A549 (cell line): ENCODE data around the gene TUBA8. TPM values are rescaled to one million over a fixed set of nuclear protein-coding genes. Genes with fewer than 3 reads are reported as not detected.
A peak's percentile ranks its signal among the peaks of the same experiment; 100 is the strongest.

ENCODE experiments used
- ATAC-seq, 2 experiments: fragments of 200-7000 bp in 1 of 2; fragments of >200 bp in 1 of 2; cut with Nextera tagmentation in 1 of 2; cut with Tn5 transposase in 1 of 2; 3 replicates each; pipeline versions ENCODE4 v1.8.0 to v1.9.1; 2018 to 2020; ENCODE audit warnings: mild to moderate bottlenecking in 1 of 2, moderate library complexity in 1 of 2
- CTCF ChIA-PET: fragments of 300-600 bp; sonication (Branson Sonifier 250); formaldehyde crosslinking; extraction: SDS; loops from one replicate; lab custom pipeline; 2021; ENCODE audit warnings: antibody characterized with exemption, inconsistent platforms; lab: Yijun Ruan, JAX
- POLR2A ChIA-PET: fragments of 350-600 bp; formaldehyde crosslinking; extraction: SDS; loops from one replicate; lab custom pipeline; 2021; ENCODE audit warnings: antibody characterized with exemption, inconsistent platforms; lab: Yijun Ruan, JAX
- DNase-seq, 2 experiments: peaks; one replicate each; pipeline versions ENCODE4 v3.0.0 to v3.0.0-alpha.2; 2011 to 2016; ENCODE audit warnings: low read depth in 1 of 2, low spot score in 1 of 2
- FAIRE-seq: peaks from 2 replicates; lab custom pipeline; 2011; peaks lifted over from hg19 to GRCh38; lab: Jason Lieb, UNC
- H3K27ac ChIP-seq, 2 experiments: fragments of >200 bp; sonication (Bioruptor Twin); formaldehyde crosslinking; 3 replicates each; pipeline ENCODE4 v1.5.1; 2016 to 2017
- H3K4me1 ChIP-seq: fragments of >200 bp; sonication (Bioruptor Twin); formaldehyde crosslinking; 3 replicates; pipeline ENCODE4 v1.6.1; 2016
- H3K4me2 ChIP-seq: fragments of >200 bp; sonication (Bioruptor Twin); formaldehyde crosslinking; 3 replicates; pipeline ENCODE4 v1.6.1; 2016
- H3K4me3 ChIP-seq: fragments of >200 bp; sonication (Bioruptor Twin); formaldehyde crosslinking; 3 replicates; pipeline ENCODE4 v1.5.1; 2016
- H3K9me3 ChIP-seq: fragments of >200 bp; sonication (Bioruptor Twin); formaldehyde crosslinking; 3 replicates; pipeline ENCODE4 v1.6.1; 2016
- CHD4 ChIP-seq: fragments of 200-600 bp; sonication (generic); IDR thresholded peaks from 2 replicates; pipeline ENCODE4 v1.6.1; 2016; ENCODE audit warnings: antibody characterized with exemption, mild to moderate bottlenecking, borderline replicate concordance
- FOXS1 ChIP-seq: fragments of 250-450 bp; sonication (Bioruptor Pico); IDR thresholded peaks from 2 replicates; pipeline ENCODE4 v1.5.0; 2020; ENCODE audit warnings: mild to moderate bottlenecking, moderate library complexity
- GATA3 ChIP-seq: IDR thresholded peaks from 2 replicates; pipeline ENCODE4 v1.6.1; 2012; ENCODE audit warnings: borderline replicate concordance
- HOXA7 ChIP-seq: fragments of 250-450 bp; sonication (Bioruptor Pico); IDR thresholded peaks from 2 replicates; pipeline ENCODE4 v1.5.0; 2020; ENCODE audit warnings: mild to moderate bottlenecking, moderate library complexity
- HOXB13 ChIP-seq: fragments of 250-450 bp; sonication (Bioruptor Pico); IDR thresholded peaks from 2 replicates; pipeline ENCODE4 v1.5.0; 2020; ENCODE audit warnings: low read depth, mild to moderate bottlenecking, moderate library complexity
- JUNB ChIP-seq: fragments of >200 bp; sonication (Bioruptor Twin); formaldehyde crosslinking; IDR thresholded peaks from 2 replicates; pipeline ENCODE4 v1.6.1; 2016
- KDM1A ChIP-seq: fragments of 200-600 bp; sonication (generic); IDR thresholded peaks from 2 replicates; pipeline ENCODE4 v1.6.1; 2016; ENCODE audit warnings: low read depth, mild to moderate bottlenecking
- MAFK ChIP-seq: fragments of 450-650 bp; IDR thresholded peaks from 2 replicates; pipeline ENCODE4 v1.6.1; 2014; ENCODE audit not compliant: partially characterized antibody
- NFE2L2 ChIP-seq: fragments of 150-350 bp; conservative IDR thresholded peaks from 2 replicates; pipeline ENCODE4 v1.6.1; 2014; ENCODE audit warnings: low read length
- RNF2 ChIP-seq: fragments of 200-600 bp; sonication (generic); IDR thresholded peaks from 2 replicates; pipeline ENCODE4 v1.6.1; 2016; ENCODE audit warnings: low read depth, mild to moderate bottlenecking, antibody characterized with exemption, moderate library complexity, borderline replicate concordance
- SMC3 ChIP-seq: fragments of >200 bp; sonication (Bioruptor Twin); formaldehyde crosslinking; IDR thresholded peaks from 3 replicates; pipeline ENCODE4 v1.6.1; 2018; ENCODE audit warnings: inconsistent platforms
- ZSCAN20 ChIP-seq: fragments of 250-450 bp; sonication (Bioruptor Pico); IDR thresholded peaks from 2 replicates; pipeline ENCODE4 v1.8.0; 2022; ENCODE audit warnings: mild to moderate bottlenecking, moderate library complexity
- WGBS: methylation state at CpG from one replicate; pipeline ENCODE4 v1.1.6; 2017; ENCODE audit errors: missing lambda C conversion rate; 5-methylcytosine and 5-hydroxymethylcytosine counted together
- polyA plus RNA-seq, 4 experiments: library from polyadenylated mRNA; depleted of rRNA in 3 of 4; stranded (reverse); fragments of >200 nt; fragmentation: RNase III in 1 of 4; extraction: RNeasy Plus Mini Kit Qiagen cat#74134 plus additional on column Dnase treatment in 1 of 4; gene quantifications; 2 replicates in 3 of 4; 3 replicates in 1 of 4; pipeline ENCODE4 v1.2.3, GENCODE V29; 2011 to 2017
- TF ChIP-seq, protein P1 (sequence below): fragments of 450-650 bp; IDR thresholded peaks from 2 replicates; pipeline ENCODE4 v1.6.1; 2014; ENCODE audit warnings: antibody characterized with exemption
- TF ChIP-seq, protein P2 (sequence below): IDR thresholded peaks from 2 replicates; pipeline ENCODE4 v1.6.1; 2012; ENCODE audit warnings: low read depth, borderline replicate concordance
- TF ChIP-seq, protein P3 (sequence below): fragments of 200-600 bp; sonication (generic); IDR thresholded peaks from 2 replicates; pipeline ENCODE4 v1.6.1; 2016; ENCODE audit warnings: antibody characterized with exemption, mild to moderate bottlenecking, moderate library complexity

TUBA8 gene
- polyA plus RNA-seq, 2 of the 4 experiments (the other 2 are of a cell fraction): 0.13 to 0.66 TPM

DNA sequence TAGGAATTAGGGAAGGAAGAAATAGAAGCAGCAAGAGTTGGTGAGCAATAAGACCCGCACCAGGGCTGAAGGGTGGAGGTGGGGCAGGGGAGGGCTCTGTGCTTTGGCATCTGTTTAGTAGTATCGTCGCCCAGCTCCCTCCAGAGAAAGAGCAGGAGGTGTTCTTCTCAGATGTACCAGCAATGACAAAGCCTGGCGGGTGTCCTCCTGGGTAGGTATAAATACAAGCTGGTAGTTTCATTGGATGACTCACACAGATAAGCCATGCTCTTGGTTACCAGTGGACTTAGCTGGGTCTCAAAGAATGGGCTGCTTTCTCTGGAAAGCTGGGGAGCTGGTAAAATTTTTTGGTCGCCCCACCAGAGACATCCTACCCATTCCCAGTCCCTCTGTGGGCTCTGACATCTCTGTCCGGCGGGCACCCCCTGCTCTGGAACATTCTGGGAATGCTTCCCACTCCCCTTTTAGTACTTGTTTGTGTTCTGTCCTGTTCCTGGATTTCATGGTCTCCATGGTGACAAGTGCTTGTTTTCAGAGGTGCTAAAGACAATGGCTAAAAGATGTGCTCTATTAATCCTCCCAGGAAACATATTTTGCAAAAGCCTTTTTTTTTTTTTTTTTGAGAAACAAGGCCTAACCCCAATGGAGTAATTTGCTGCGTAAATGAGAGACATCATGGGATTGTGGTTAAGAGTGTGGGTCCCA is 15.4 kb upstream of the TUBA8 start:
- no peak overlapping the region for H3K4me2 ChIP-seq
- no peaks in the 10 kb centered on the region for H3K9me3 ChIP-seq
- 98% methylated on average over 8 of the region's 8 CpGs for WGBS
- DNase-seq: peak in 1 of 2 experiments; percentile 13
- FAIRE-seq: no peak
- H3K27ac ChIP-seq: no peak overlapping the region
- CTCF ChIA-PET: interaction anchor here (0.6 to 10.7 kb wide), 2 partner anchors 191 to 265 kb away, joined by 3 to 45 read pairs; no protein-coding TSS in a partner anchor
- ATAC-seq: no peak
- TF ChIP-seq ZSCAN20 (CRISPR knock-in tag) (no peak), JUNB (no peak), SMC3 (no peak)
- TF ChIP-seq, protein P1, sequence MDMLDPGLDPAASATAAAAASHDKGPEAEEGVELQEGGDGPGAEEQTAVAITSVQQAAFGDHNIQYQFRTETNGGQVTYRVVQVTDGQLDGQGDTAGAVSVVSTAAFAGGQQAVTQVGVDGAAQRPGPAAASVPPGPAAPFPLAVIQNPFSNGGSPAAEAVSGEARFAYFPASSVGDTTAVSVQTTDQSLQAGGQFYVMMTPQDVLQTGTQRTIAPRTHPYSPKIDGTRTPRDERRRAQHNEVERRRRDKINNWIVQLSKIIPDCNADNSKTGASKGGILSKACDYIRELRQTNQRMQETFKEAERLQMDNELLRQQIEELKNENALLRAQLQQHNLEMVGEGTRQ: no peak
- no peak overlapping the region for H3K4me3 ChIP-seq
- POLR2A ChIA-PET: no interaction called here
- peaks cover 18% of the 10 kb centered on the region for H3K4me1 ChIP-seq

DNA sequence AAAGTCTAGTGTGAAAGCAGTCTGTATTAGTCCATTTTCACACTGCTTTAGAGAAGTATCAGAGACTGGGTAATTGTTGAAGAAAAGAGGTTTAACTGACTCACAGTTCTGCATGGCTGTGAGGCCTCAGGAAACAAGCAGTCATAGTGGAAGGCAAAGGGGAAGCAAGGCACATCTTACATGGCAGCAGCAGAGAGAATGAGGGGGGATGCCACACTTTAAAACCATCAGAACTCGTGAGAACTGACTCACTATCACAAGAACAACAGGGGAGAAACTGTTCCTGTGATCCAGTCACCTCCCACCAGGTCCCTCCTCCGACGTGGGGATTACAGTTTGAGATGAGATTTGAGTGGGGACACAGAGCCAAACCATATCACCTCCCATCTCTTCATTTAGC is 13.8 kb upstream of the TUBA8 start:
- TF ChIP-seq SMC3 (no peak), GATA3 (no peak), CHD4 (no peak), HOXB13 (CRISPR knock-in tag) (no peak), KDM1A (no peak), RNF2 (no peak), ZSCAN20 (CRISPR knock-in tag) (no peak), FOXS1 (CRISPR knock-in tag) (no peak), HOXA7 (CRISPR knock-in tag) (no peak)
- TF ChIP-seq, protein P2, sequence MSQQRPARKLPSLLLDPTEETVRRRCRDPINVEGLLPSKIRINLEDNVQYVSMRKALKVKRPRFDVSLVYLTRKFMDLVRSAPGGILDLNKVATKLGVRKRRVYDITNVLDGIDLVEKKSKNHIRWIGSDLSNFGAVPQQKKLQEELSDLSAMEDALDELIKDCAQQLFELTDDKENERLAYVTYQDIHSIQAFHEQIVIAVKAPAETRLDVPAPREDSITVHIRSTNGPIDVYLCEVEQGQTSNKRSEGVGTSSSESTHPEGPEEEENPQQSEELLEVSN: no peak
- no peak for ATAC-seq
- no peak for FAIRE-seq
- Histone ChIP-seq H3K4me3 (no peak overlapping the region), H3K9me3 (no peaks in the 10 kb centered on the region), H3K4me2 (no peak overlapping the region), H3K4me1 (peaks cover 9% of the 10 kb centered on the region), H3K27ac (no peak overlapping the region)
- CTCF ChIA-PET: interaction anchor here (10.7 kb wide), 1 partner anchor 266 kb away, joined by 45 read pairs; no protein-coding TSS in a partner anchor
- POLR2A ChIA-PET: no interaction called here
- no peak for DNase-seq
- WGBS: 62% methylated on average over 3 of the region's 3 CpGs

DNA sequence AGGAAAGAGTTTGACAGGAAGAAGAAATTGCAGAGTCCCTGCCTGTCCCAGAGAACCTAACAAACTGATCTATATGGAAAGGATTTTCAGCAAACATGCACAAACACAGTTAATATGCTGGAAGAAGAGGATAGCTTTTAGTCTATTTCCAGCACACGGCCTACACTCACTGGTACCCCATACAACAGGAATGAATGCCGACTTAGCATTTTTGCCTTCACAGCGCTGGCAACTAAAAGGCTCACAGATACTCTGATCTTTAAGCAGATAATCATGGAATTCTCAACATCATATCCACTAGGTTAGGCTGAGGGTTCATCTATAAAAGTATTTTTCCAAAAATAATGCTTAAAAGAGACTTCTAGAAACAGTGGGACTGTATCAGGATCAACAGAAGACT is 9.8 kb upstream of the TUBA8 start:
- no peak for FAIRE-seq
- CTCF ChIA-PET: interaction anchor here (1.0 to 1.5 kb wide), 4 partner anchors 25 to 272 kb away, joined by 3 to 6 read pairs (median 4); no protein-coding TSS in a partner anchor
- DNase-seq: no peak
- TF ChIP-seq, protein P3, sequence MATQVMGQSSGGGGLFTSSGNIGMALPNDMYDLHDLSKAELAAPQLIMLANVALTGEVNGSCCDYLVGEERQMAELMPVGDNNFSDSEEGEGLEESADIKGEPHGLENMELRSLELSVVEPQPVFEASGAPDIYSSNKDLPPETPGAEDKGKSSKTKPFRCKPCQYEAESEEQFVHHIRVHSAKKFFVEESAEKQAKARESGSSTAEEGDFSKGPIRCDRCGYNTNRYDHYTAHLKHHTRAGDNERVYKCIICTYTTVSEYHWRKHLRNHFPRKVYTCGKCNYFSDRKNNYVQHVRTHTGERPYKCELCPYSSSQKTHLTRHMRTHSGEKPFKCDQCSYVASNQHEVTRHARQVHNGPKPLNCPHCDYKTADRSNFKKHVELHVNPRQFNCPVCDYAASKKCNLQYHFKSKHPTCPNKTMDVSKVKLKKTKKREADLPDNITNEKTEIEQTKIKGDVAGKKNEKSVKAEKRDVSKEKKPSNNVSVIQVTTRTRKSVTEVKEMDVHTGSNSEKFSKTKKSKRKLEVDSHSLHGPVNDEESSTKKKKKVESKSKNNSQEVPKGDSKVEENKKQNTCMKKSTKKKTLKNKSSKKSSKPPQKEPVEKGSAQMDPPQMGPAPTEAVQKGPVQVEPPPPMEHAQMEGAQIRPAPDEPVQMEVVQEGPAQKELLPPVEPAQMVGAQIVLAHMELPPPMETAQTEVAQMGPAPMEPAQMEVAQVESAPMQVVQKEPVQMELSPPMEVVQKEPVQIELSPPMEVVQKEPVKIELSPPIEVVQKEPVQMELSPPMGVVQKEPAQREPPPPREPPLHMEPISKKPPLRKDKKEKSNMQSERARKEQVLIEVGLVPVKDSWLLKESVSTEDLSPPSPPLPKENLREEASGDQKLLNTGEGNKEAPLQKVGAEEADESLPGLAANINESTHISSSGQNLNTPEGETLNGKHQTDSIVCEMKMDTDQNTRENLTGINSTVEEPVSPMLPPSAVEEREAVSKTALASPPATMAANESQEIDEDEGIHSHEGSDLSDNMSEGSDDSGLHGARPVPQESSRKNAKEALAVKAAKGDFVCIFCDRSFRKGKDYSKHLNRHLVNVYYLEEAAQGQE: no peak
- TF ChIP-seq MAFK: peak; percentile 87
- TF ChIP-seq NFE2L2: no peak
- ATAC-seq: no peak
- H3K9me3 ChIP-seq: no peaks in the 10 kb centered on the region
- POLR2A ChIA-PET: no interaction called here
- H3K4me2 ChIP-seq: no peak overlapping the region
- H3K4me3 ChIP-seq: no peak overlapping the region
- 91% methylated on average over 3 of the region's 3 CpGs for WGBS
- no peaks in the 10 kb centered on the region for H3K4me1 ChIP-seq
- H3K27ac ChIP-seq: no peak overlapping the region
